Measurements from ENCODE around the gene SMYD2. TPM values are rescaled to one million over a fixed set of nuclear protein-coding genes. Genes with fewer than 3 reads are reported as not detected.

SMYD2 gene
- total RNA-seq, 2 donors from 2014 or later: 13.8 to 22.4 TPM

DNA sequence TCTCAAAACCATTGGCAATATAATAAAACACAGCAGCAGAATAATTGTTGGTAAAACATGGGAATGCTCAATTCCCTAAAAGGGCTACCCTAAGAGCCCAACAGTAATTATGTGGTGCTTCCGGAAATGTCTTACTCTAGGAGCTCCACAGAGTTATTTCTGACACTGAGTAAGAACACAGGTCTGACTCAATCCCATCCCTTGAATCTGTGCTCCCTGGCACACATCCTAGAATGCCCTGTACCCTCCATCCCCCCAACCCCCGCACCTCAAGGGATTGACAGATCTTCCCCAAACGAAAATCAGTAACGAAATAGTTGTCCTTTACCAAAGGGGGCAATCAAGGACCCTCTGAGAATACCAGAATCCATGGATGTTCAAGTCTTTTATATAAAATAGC, 71.9 kb downstream of the SMYD2 start:
- no peaks in the 10 kb centered on the region for H3K9me3 Mint-ChIP-seq
- TF ChIP-seq, protein P1, sequence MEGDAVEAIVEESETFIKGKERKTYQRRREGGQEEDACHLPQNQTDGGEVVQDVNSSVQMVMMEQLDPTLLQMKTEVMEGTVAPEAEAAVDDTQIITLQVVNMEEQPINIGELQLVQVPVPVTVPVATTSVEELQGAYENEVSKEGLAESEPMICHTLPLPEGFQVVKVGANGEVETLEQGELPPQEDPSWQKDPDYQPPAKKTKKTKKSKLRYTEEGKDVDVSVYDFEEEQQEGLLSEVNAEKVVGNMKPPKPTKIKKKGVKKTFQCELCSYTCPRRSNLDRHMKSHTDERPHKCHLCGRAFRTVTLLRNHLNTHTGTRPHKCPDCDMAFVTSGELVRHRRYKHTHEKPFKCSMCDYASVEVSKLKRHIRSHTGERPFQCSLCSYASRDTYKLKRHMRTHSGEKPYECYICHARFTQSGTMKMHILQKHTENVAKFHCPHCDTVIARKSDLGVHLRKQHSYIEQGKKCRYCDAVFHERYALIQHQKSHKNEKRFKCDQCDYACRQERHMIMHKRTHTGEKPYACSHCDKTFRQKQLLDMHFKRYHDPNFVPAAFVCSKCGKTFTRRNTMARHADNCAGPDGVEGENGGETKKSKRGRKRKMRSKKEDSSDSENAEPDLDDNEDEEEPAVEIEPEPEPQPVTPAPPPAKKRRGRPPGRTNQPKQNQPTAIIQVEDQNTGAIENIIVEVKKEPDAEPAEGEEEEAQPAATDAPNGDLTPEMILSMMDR (conservative IDR thresholded peaks at IDR 0.05): no peak
- 93 to 96% methylated on average over 4 of the region's 4 CpGs for WGBS, 2 experiments (ENCODE audit: insufficient coverage in 1 of 2, insufficient read length in 1 of 2)
- H3K27ac Mint-ChIP-seq: no peak overlapping the region
- no peaks in the 10 kb centered on the region for H3K27me3 Mint-ChIP-seq (ENCODE audit: insufficient read depth)
- no peaks in the 10 kb centered on the region for H3K27me3 ChIP-seq (ENCODE audit: control insufficient read depth, insufficient read depth, low read length, poor library complexity, severe bottlenecking)
- peaks cover 13% of the 10 kb centered on the region for H3K4me1 Mint-ChIP-seq
- peaks cover 1% of the 10 kb centered on the region for H3K9me3 ChIP-seq (ENCODE audit: control insufficient read depth, low read length)
- peaks cover 9% of the 10 kb centered on the region for H3K4me1 ChIP-seq (ENCODE audit: control insufficient read depth, insufficient read depth, low read length)
- no peak for DNase-seq
- no peak overlapping the region for H3K4me3 ChIP-seq (ENCODE audit: low read length)
- H3K36me3 Mint-ChIP-seq (ENCODE audit: low read depth): peaks cover 57% of the 10 kb centered on the region
- peaks cover 77% of the 10 kb centered on the region for H3K36me3 ChIP-seq (ENCODE audit: control insufficient read depth, insufficient read depth, low read length)
- H3K27ac ChIP-seq (ENCODE audit: low read depth, low read length): no peak overlapping the region
- no peak overlapping the region for H3K4me3 Mint-ChIP-seq
- H3K9ac ChIP-seq (ENCODE audit: extremely low read depth, low read length, poor library complexity, severe bottlenecking): no peak overlapping the region

DNA sequence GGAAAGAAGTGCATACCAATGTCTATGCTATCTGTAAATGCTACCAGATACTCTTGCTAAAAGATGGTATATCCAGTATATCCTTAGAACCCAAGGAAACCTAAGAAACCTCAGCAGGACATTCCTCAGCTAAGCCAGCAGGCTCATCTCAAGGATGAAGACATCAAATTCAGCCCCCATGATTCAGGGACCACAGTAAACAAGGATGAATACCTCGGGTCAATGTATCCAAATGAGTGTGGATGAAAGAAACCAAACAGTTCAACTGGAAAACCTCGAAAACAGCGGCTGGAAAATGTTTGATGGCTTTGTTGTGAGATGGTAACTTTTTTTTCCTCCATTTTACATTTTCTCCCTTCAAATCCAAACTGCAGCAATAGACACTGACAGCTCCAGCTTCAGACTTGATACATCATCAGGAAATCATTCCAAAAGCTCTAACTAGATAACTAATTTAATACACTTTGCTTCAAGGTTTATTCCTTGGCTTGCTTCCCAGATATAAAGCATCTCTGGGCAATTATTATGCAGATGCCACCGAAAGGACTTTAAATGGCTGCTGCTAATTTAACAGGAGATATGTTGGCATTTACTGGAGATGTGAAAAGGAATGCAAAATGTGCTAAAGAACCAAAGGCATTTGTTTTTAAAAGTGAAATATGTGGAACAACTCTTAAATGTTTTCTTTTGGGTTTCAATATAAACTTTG, 73.6 kb downstream of the SMYD2 start:
- H3K36me3 Mint-ChIP-seq (ENCODE audit: low read depth): peaks cover 60% of the 10 kb centered on the region

DNA sequence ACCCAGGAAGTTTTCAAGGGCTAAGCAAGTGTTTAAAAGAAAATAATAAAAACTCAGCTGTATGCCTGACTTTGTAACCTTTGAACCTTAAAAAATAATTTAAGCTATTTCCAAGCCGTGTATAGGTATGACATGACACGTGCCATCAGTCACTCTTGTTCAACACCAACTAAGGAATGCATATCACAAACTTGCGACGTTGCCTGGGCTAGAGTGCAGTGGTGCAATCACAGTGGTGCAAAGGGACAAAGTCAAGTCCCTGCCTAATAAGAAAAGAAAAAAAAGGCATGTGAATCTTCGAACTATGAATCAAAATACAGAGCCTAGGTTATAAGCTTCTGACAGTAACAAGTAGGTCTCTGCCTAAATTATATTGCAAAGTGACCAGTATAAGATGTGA, 79.2 kb downstream of the SMYD2 start:
- no peaks in the 10 kb centered on the region for H3K9me3 Mint-ChIP-seq
- TF ChIP-seq, protein P1 (conservative IDR thresholded peaks at IDR 0.05): no peak
- H3K36me3 Mint-ChIP-seq (ENCODE audit: low read depth): peaks cover 79% of the 10 kb centered on the region
- Histone ChIP-seq H3K27me3 (ENCODE audit: control insufficient read depth, insufficient read depth, low read length, poor library complexity, severe bottlenecking) (no peaks in the 10 kb centered on the region), H3K36me3 (ENCODE audit: control insufficient read depth, insufficient read depth, low read length) (peaks cover 87% of the 10 kb centered on the region), H3K9ac (ENCODE audit: extremely low read depth, low read length, poor library complexity, severe bottlenecking) (no peak overlapping the region), H3K9me3 (ENCODE audit: control insufficient read depth, low read length) (no peaks in the 10 kb centered on the region), H3K27ac (ENCODE audit: low read depth, low read length) (no peak overlapping the region), H3K4me3 (ENCODE audit: low read length) (no peak overlapping the region), H3K4me1 (ENCODE audit: control insufficient read depth, insufficient read depth, low read length) (no peaks in the 10 kb centered on the region)
- H3K4me3 Mint-ChIP-seq: no peak overlapping the region
- 95 to 96% methylated on average over 5 of the region's 5 CpGs for WGBS, 2 experiments (ENCODE audit: insufficient coverage in 1 of 2, insufficient read length in 1 of 2)
- H3K4me1 Mint-ChIP-seq: no peaks in the 10 kb centered on the region
- H3K27me3 Mint-ChIP-seq (ENCODE audit: insufficient read depth): no peaks in the 10 kb centered on the region
- H3K27ac Mint-ChIP-seq: no peak overlapping the region
- DNase-seq: no peak

More for the DNA sequence above, 73.6 kb downstream of the SMYD2 start:
- H3K4me3 Mint-ChIP-seq: no peak overlapping the region
- Histone ChIP-seq H3K9ac (ENCODE audit: extremely low read depth, low read length, poor library complexity, severe bottlenecking) (no peak overlapping the region), H3K4me3 (ENCODE audit: low read length) (no peak overlapping the region), H3K27ac (ENCODE audit: low read depth, low read length) (no peak overlapping the region), H3K36me3 (ENCODE audit: control insufficient read depth, insufficient read depth, low read length) (peaks cover 69% of the 10 kb centered on the region), H3K4me1 (ENCODE audit: control insufficient read depth, insufficient read depth, low read length) (peaks cover 6% of the 10 kb centered on the region), H3K27me3 (ENCODE audit: control insufficient read depth, insufficient read depth, low read length, poor library complexity, severe bottlenecking) (no peaks in the 10 kb centered on the region), H3K9me3 (ENCODE audit: control insufficient read depth, low read length) (no peaks in the 10 kb centered on the region)
- 88 to 95% methylated on average over 2 to 4 of the region's 4 CpGs for WGBS, 2 experiments (ENCODE audit: insufficient coverage in 1 of 2, insufficient read length in 1 of 2)
- no peaks in the 10 kb centered on the region for H3K9me3 Mint-ChIP-seq
- DNase-seq: no peak
- no peaks in the 10 kb centered on the region for H3K27me3 Mint-ChIP-seq (ENCODE audit: insufficient read depth)
- TF ChIP-seq, protein P1 (conservative IDR thresholded peaks at IDR 0.05): no peak
- peaks cover 8% of the 10 kb centered on the region for H3K4me1 Mint-ChIP-seq
- no peak overlapping the region for H3K27ac Mint-ChIP-seq

All from endodermal cell (in vitro differentiated cells).